Adrenal gland (tissue), 12 donors: ENCODE measurements around the gene TPPP3. TPM values are rescaled to one million over a fixed set of nuclear protein-coding genes. Genes with fewer than 3 reads are reported as not detected.
"Not testable (repeated sequence)": the region's sequence is repeated elsewhere in the genome, so short reads cannot be mapped to it uniquely, and the experiment has no call there.

ENCODE experiments used
- DNase-seq, 7 donors: peaks; one replicate each; pipeline ENCODE4 v3.0.0-alpha.2; 2019 to 2020
- H3K27ac ChIP-seq, 5 donors: fragments of 200-600 bp; sonication (generic) in 4 of 5; 1 replicate in 3 of 5; 2 replicates in 2 of 5; pipeline versions ENCODE4 v1.5.1 to v1.8.0; 2016 to 2020; ENCODE audit warnings: mild to moderate bottlenecking in 1 of 5
- H3K27me3 ChIP-seq: fragments of 200-600 bp; 2 replicates; pipeline ENCODE4 v1.8.0; 2021
- H3K36me3 ChIP-seq, 2 donors: fragments of 200-600 bp; replicated peaks in 1 of 2; 1 replicate in 1 of 2; 2 replicates in 1 of 2; pipeline versions ENCODE4 v1.5.1 to v1.8.0; 2018 to 2022
- H3K4me1 ChIP-seq, 2 donors: fragments of 200-600 bp; replicated peaks in 1 of 2; 1 replicate in 1 of 2; 2 replicates in 1 of 2; pipeline versions ENCODE4 v1.5.1 to v1.8.0; 2018 to 2021
- H3K4me3 ChIP-seq, 4 donors: fragments of 200-600 bp; sonication (generic) in 3 of 4; one replicate each; pipeline ENCODE4 v1.5.1; 2016 to 2018
- H3K9me3 ChIP-seq, 3 donors: fragments of 200-600 bp; sonication (generic) in 1 of 3; replicated peaks in 1 of 3; 1 replicate in 2 of 3; 2 replicates in 1 of 3; pipeline versions ENCODE4 v1.5.1 to v1.8.0; 2016 to 2021
- POLR2A ChIP-seq, 2 donors: fragments of 450-650 bp; IDR thresholded peaks; one replicate each; pipeline ENCODE4 v1.6.1; 2017; ENCODE audit warnings: antibody characterized with exemption in 2 of 2, mild to moderate bottlenecking in 2 of 2, moderate library complexity in 1 of 2
- WGBS, 4 donors: extraction: QIAGEN DNeasy Blood & Tissue Kit in 2 of 4; methylation state at CpG; one replicate each; pipeline versions ENCODE4 v1.1.5 to v1.1.7; 2013 to 2017; 5-methylcytosine and 5-hydroxymethylcytosine counted together
- intact Hi-C, 2 donors: fragments of 100-400 bp; cut with DNase I; formaldehyde crosslinking; loops; one replicate each; pipeline versions ENCODE4 v1.14.1 to v1.15.0; 2022 to 2023
- polyA plus RNA-seq, 3 donors: library from polyadenylated mRNA; stranded (reverse); fragments of 200-250 nt in 2 of 3; fragments of 350-450 nt in 1 of 3; fragmentation: Illumina TruSeq in 1 of 3; extraction: RNeasy Lipid Tissue Mini Kit (QIAGEN cat#74804) in 1 of 3; gene quantifications; one replicate each; pipeline ENCODE4 v1.2.3, GENCODE V29; 2013 to 2014
- total RNA-seq, 9 donors: library from RNA; depleted of rRNA in 4 of 9; stranded (reverse); fragments of >200 nt in 4 of 9; fragments of 120-200 nt in 1 of 9; fragmentation: NEBNext Ultra II Directional in 1 of 9; extraction: Animal tissue kit (Norgen Biotek cat#: 25700) in 1 of 9; gene quantifications; one replicate each; pipeline versions ENCODE4 v1.1.0 to v1.2.4, GENCODE V29; 2013 to 2023
- TF ChIP-seq, protein P1 (sequence below), 6 experiments: fragments of 450-650 bp in 4 of 6; fragments of 200-600 bp in 2 of 6; sonication (generic) in 1 of 6; IDR thresholded peaks; 1 replicate in 5 of 6; 2 replicates in 1 of 6; pipeline versions ENCODE4 v1.5.1 to v1.8.0; 2016 to 2021; ENCODE audit warnings: antibody characterized with exemption in 6 of 6, mild to moderate bottlenecking in 2 of 6, moderate library complexity in 1 of 6
- donor health status: healthy with polysubstance abuse.
- donor health status: Bipolar disorder and iron deficiency.
- donor health status: DM: yes; HTN: yes; CAD: no.
- donor health status: DM: no; HTN: no; CAD: no.
- donor health status: DM: no; HTN: no; CAD: no.
- donor health status: DM: yes; HTN: yes; CAD: no.

The TPPP3 gene
- total and polyA plus RNA-seq, 12 donors = 1.1 to 22.7 (median 7.5) TPM; not detected in 1

DNA sequence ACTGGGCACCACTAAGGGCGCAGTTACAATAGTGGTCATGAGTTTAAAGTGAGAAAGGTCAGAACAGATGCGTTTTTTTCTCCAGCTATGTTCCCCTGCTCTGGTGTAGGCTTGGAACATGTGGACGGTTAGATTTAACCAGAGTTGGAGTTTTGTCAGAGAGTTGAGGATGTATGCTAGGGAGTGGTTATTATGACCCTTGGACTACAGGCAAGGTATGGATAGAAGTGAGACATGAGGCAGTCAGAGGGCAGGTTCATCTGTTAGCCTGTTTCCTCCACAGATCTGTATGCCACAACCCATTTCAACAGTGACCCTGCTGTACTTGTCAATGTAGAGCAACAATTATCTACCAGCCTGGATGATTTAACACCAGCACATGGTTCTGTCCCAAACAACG is 22.6 kb downstream of the TPPP3 start:
- H3K4me3 ChIP-seq = no peak overlapping the region
- DNase-seq = no peak
- no peaks in the 10 kb centered on the region for H3K9me3 ChIP-seq
- no peak overlapping the region for H3K27ac ChIP-seq
- intact Hi-C loops = no loop called here
- 84 to 89% (median 86%) methylated on average over 4 of the region's 4 CpGs for WGBS, 4 donors
- H3K27me3 ChIP-seq = no peaks in the 10 kb centered on the region
- TF ChIP-seq POLR2A (IDR thresholded peaks at IDR 0.05) = no peak
- TF ChIP-seq, protein P1, sequence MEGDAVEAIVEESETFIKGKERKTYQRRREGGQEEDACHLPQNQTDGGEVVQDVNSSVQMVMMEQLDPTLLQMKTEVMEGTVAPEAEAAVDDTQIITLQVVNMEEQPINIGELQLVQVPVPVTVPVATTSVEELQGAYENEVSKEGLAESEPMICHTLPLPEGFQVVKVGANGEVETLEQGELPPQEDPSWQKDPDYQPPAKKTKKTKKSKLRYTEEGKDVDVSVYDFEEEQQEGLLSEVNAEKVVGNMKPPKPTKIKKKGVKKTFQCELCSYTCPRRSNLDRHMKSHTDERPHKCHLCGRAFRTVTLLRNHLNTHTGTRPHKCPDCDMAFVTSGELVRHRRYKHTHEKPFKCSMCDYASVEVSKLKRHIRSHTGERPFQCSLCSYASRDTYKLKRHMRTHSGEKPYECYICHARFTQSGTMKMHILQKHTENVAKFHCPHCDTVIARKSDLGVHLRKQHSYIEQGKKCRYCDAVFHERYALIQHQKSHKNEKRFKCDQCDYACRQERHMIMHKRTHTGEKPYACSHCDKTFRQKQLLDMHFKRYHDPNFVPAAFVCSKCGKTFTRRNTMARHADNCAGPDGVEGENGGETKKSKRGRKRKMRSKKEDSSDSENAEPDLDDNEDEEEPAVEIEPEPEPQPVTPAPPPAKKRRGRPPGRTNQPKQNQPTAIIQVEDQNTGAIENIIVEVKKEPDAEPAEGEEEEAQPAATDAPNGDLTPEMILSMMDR (IDR thresholded peaks at IDR 0.05) = no peak
- no peaks in the 10 kb centered on the region for H3K4me1 ChIP-seq
- no peaks in the 10 kb centered on the region for H3K36me3 ChIP-seq

DNA sequence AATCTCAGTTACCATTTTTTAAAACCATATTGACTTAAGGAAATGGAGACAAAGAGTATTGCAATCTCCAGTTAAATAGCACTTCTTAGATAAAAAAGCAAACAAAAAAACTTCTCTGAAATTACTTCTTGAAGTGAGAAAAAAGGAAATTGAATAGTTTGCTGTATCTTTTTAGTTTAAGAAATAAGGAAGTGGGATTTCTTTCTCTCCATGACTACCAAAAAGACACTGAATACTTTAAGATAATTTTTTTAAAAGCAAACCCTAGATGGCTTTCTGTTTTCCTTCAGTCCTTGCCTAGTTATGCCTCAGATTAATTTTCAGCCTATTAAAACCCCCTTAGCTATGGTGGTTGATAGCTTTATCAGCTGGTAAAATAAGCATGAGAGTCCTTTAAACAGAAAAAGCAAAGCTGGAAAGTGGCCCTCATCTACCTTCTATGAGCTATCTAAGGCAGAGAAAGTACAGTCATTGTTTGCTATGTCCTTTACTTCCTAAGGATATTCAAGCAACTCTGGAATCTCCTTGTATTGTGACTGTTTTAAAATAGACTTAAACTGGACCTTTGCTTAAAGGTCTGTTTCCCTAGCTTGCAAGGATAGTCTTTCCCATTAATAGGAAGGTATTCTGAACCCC is 28.6 kb downstream of the TPPP3 start:
- Histone ChIP-seq H3K27ac (no peak overlapping the region), H3K36me3 (no peaks in the 10 kb centered on the region), H3K9me3 (no peaks in the 10 kb centered on the region), H3K4me1 (peaks cover 0 to 6% of the 10 kb centered on the region in 2 donors), H3K4me3 (no peak overlapping the region), H3K27me3 (no peaks in the 10 kb centered on the region)
- TF ChIP-seq, protein P1 (IDR thresholded peaks at IDR 0.05) = no peak
- no peak for TF ChIP-seq POLR2A (IDR thresholded peaks at IDR 0.05)
- no peak for DNase-seq
- intact Hi-C loops = no loop called here

DNA sequence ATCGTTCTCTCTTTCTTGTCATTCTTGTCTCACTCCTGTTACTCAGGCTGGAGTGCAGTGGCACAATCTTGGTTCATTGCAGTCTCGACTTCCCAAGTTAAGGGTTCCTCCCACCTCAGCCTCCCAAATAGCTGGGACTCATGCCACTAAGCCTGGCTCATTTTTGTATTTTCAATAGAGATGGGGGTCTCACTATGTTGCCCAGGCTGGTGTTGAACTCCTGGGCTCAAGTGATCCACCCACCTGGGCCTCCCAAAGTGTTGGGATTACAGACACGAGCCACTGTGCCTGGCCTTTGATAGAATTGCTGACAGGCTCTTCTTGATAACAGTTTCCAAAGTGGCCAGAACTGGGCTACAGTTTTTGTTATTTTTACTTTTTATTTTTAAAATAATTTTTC is 32.3 kb downstream of the TPPP3 start:
- Histone ChIP-seq H3K36me3 (no peaks in the 10 kb centered on the region), H3K27ac (no peak overlapping the region), H3K4me1 (peaks cover 0 to 6% of the 10 kb centered on the region in 2 donors), H3K9me3 (no peaks in the 10 kb centered on the region), H3K27me3 (no peaks in the 10 kb centered on the region), H3K4me3 (no peak overlapping the region)
- TF ChIP-seq, protein P1 (IDR thresholded peaks at IDR 0.05) = no peak
- TF ChIP-seq POLR2A (IDR thresholded peaks at IDR 0.05) = no peak
- 76 to 90% (median 87%) methylated on average over 3 of the region's 3 CpGs for whole genome bisulfite sequencing, 4 donors
- no peak for DNase-seq
- intact Hi-C loops = no loop called here

DNA sequence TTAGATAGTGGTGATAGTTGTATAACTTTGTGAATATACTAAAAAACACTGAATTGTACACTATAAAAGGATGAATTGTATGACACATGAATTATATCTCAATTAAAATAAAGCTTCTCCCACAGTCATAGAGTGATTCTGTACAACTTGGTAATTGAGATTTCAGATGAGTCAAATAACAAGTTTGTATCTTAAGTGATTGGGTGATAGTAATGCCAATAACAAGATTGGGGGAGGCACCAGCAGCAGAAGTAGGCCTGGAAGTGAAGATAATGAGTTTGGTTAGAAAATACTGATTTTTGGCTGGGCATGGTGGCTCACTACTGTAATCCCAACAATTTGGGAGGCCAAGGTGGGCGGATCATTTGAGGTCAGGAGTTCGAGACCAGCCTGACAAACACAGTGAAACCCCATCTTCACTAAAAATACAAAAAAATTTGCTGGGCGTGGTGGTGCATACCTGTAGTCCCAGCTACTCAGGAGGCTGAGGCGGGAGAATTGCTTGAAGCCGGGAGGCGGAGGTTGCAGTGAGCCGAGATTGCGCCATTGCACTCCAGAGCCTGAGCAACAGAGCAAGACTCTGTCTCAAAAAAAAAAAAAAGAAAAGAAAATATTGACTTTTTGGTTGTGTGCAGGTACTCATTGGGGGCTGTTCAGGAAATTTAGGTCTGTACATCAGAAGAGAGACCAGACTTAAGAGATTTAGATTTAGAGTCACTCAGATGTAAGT is 33.6 kb downstream of the TPPP3 start:
- H3K4me3 ChIP-seq, intact Hi-C loops, H3K9me3 ChIP-seq, H3K36me3 ChIP-seq, H3K27me3 ChIP-seq, DNase-seq, H3K4me1 ChIP-seq, H3K27ac ChIP-seq: not testable (repeated sequence)
- WGBS, 4 donors = 90 to 96% (median 95%) methylated on average over 8 of the region's 8 CpGs

DNA sequence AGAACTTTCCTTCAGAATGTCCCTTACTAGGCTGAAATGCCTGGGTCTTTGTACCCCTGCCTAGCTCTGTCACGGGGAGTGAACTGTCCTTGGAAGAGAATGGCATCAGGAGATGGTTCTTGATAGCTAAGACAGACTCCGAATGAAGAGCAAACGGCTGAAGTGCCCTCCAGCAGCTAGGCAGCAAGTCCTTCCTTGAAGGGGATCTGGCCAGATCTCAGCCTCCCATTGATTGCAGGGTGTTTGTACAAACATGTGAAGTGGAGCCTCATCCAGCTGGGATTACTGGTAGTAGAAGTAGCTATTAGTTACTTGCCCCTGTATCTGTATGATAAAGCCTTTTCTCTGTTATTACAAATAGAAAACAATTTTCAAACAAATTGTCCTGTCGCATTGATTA is 35.7 kb downstream of the TPPP3 start:
- intact Hi-C loops = no loop called here
- no peak for TF ChIP-seq POLR2A (IDR thresholded peaks at IDR 0.05)
- H3K4me1 ChIP-seq = no peaks in the 10 kb centered on the region
- no peaks in the 10 kb centered on the region for H3K27me3 ChIP-seq
- H3K4me3 ChIP-seq = no peak overlapping the region
- no peak for DNase-seq
- 59 to 82% (median 72%) methylated on average over 4 of the region's 4 CpGs for WGBS, 4 donors
- H3K27ac ChIP-seq = no peak overlapping the region
- no peaks in the 10 kb centered on the region for H3K9me3 ChIP-seq
- H3K36me3 ChIP-seq = no peaks in the 10 kb centered on the region
